Hematopoietic multipotent progenitor cell treated with erythropoietin and hydrocortisone succinate and interleukin-3 and kit ligand, for 17 days (in vitro differentiated cells): ENCODE results near the gene TAF15.

Experiments
- DNase-seq: peaks from one replicate; pipeline ENCODE4 v3.0.0-alpha.2; 2015; ENCODE audit warnings: low spot score

Gene TAF15

DNA sequence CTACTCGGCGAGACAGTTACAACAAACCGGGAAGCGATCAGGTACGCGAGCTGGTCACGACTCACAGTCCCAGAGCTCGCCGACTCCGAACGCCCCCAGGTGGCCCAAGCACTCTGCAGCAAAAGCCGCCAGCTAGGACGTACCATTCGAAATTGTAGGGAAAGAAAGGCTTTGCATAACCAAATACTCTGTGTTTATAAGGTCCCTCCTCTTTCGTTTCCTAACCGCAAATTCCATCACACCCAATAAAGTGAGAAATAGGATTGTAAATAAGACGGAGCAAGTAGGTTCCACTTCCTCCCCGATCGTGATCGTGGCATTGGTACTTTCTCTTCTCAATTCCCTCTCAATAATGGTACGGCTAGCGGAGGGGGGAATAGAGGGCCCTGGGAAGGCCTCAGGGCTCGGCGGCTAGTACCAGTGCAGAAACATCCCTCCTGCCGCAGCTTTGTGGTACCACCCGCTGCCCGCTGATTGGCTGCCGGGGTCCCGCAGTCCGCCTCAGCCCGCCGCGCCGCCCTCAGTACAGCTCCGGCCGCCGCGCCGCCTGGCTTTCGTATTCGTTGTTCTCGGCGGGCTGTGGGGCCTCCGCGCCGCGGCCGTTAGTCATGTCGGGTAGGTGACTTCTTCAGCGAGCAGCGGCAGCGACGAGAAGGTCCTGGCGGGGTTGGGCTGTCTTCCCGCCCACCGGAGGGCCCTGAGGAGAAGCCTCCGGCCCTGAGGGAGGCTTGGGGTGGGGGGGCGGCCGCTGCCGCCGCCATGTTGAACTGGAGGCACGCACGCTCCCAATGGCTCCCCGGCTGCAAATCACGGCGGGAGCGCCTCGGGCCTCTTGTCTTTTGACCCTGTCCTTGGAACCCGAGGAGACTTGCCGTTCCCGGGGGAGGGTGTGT, at the start of gene TAF15:
Gene TAF15 (plus strand): TSS at position 523 of the 893 bp plus-strand sequence. CDS start 86 bp downstream, at position 609.
- DNase-seq, result peak; percentile 97

DNA sequence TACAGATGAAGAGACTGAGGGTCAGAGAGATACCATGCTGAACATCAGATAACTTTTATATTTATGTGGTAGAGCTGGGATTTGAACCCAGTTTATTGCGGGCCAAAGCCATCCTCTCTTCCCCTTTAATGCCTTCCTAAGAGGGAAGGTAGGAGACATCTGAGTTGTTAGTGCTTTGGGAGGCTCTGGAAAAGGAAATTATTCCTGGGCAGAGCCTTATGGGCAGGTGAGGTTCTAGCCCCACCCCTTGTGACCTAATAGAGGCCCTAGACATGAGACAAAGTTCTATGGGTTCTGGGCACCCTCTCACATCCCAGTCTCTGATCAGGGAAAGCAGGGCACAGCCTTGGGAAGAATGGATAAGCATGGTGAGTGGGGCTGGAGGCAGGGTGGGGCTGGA, 48.7 kb upstream of the TAF15 start, which contains the start of gene C17orf50:
Gene C17orf50 (plus strand): TSS at position 301 of the 400 bp plus-strand sequence. CDS start 55 bp downstream, at position 356.
- DNase-seq, result no peak

DNA sequence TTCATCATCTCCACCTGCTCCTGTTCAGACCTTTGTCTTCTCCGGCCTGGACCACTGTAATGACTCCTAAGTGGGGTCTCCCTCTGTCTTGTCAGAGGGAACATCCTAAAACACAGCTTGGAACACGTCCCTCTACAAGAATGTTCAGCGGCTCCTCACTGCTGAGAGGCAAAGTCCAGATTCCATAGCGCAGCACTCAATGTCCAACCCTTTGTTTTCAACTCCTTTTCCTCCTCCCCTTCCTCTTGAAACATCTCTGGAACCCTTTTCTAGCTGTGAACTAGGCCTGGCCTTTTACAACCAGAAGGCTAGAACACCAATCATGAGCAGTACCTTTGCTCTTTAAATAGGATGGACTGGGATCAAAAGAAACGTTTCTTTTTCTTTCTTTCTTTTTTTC, 47.7 kb upstream of the TAF15 start:
- DNase-seq, result no peak

GRCh38 chr17:35763767-35764122, 45.5 kb upstream of the TAF15 start:
- DNase-seq, result no peak

- DNase-seq, result peak; percentile 85
Observed at GRCh38 chr17:35764123-35764991, 44.9 kb upstream of the TAF15 start.

DNA sequence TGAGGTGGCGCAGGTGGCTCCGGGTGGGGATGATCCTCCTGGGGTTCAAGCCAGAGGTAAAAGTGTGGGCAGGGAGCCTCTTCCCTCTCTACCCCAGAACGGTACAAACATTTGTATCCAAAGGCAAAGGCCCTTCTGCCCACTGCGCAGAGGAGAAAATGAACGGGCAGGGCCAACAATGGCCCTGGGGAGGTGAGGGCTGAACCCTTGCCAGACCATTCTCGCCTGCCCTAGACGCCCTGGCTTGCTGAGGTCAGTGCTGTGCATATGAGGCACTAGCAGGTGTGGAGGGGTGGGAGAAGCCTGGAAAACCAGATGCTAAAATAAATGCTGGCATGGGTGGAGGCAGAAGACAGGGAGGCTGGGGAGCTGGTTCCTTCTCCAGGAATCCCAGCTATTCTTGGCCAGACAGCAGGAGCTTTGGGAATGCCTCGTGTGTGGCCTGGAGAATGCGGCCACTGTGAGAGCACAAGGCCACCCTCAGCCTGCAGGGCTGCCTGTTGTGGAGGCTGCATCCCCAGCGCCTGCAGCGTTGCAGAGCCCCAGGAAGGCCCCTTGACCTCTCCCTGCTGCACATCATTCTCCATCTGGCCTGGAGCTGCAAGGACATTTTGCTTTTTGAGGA, 44.1 kb upstream of the TAF15 start:
- no peak for DNase-seq

GRCh38 chr17:35765756-35766488, 43.4 kb upstream of the TAF15 start:
- no peak for DNase-seq

DNA sequence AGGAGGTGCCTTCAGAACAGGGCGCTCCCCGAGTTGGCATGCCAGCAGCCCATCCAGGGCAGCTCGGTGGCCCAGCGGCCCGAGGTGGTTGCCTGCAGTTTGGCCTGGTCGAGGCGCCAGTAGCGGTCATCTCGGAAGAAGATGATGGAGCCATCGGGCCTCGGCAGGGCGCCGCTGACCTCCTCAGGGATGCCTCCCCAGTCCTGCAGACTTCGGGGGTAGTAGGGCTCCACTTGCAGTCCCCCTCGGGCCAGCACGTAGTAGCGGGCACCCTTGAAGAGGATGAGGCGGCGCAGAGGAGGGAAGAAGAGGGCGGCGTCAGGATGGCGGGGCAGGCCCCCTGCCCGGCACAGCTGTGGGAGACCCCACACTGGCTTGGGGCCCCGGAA, 42.8 kb upstream of the TAF15 start:
- DNase-seq, result no peak

DNA sequence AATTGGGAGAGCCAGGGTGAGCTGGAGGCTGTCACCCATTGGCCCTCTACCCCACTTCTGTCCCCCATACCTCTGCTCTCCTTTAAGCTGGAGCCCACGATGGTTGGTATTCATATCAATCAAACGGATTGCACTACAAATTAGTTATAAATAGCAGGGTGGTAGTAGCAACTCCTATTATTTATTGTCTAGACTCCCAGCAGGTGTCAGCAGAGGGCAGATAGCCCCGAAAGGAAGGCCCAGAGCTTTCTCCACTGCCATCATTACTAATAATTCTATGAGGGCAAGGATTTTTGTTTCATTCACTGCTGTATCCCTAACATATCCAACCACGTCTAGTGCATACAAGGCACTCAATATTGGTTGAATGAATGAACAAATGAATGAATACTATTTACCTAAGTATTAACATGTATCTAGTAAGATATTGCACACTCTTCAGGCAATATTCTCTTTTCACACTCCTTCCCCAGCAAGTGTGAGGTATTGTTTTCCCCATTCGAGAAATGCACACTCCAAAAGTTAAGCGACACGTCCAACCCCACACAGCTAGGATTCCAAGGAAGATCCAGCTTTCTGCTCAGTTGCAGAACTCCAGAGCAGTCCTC, 42.3 kb upstream of the TAF15 start:
- DNase-seq, result no peak

DNA sequence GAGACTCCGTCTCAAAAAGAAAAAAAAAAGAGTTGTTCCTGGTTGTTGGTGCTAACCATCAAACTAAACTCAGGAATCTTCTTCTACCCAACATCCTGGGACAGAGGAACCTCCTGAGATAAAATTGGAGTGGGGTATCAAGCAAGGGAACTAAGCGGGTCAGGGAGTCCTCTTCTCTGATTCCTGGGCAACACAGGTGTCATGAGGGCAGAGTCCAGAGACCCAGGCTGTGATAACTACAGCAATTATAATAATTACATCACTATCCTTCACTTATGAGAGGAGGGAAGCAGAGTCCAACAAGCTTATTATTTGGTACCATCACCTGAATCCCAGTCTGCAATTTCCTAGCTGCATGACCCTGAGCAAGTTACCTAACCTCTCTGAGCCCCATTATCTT, 40.5 kb upstream of the TAF15 start:
- DNase-seq, result no peak

GRCh38 chr17:35769895-35770486, 39.3 kb upstream of the TAF15 start:
- DNase-seq, result no peak

GRCh38 chr17:35773129-35773528, 36.2 kb upstream of the TAF15 start:
- DNase-seq, result no peak

GRCh38 chr17:35773679-35774425, 35.4 kb upstream of the TAF15 start:
- DNase-seq, result no peak

GRCh38 chr17:35774499-35774898, 34.8 kb upstream of the TAF15 start:
- no peak for DNase-seq

DNA sequence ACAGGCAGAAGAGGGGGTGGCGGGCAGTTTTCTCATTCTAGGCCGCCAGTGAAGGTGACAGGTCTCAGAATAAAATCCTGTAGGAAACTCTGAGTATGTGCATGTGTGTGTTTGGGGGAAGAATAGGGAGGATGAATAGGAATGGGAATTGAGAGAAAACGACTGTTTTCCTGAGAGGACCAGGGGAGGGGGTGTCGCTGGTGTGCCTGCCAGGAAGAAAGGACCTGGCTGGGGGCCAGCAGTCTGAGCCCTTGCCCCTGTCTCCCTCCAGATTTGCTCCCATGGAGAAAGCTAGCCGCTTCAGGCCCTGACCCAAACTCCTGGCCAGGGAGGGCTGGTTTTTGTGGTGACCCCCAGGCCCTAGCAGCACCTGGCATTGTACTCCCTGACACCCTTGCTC, 34.2 kb upstream of the TAF15 start:
- DNase-seq, result no peak

GRCh38 chr17:35775583-35775982, 33.7 kb upstream of the TAF15 start:
- no peak for DNase-seq

DNA sequence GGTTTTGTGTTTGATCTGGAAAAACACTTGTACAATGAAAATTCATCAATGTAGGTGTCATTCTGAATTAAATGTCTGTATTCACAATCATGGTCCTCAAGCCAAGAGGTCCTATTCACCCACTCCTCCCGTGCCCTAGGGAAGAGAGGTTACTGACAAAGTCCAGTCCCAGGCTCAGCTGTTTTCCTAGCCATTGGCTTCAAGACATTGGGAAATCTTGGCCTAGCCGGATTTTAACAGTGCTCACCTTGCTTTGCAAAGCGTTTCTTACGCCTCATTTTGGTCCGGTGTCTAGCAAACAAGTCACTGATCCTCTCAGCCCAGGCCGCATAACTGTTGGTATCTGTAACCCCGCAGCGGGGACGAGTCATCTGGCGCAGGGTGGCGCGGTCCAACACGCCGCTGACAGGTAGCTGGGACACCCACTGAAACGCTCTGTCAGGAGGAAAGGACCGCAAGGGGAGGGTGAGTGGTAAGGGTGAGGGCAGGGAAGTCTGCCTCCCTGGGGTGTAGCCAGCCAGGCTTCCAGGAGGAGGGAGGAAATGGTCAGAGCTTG, 30.6 kb upstream of the TAF15 start:
- DNase-seq, result no peak

DNA sequence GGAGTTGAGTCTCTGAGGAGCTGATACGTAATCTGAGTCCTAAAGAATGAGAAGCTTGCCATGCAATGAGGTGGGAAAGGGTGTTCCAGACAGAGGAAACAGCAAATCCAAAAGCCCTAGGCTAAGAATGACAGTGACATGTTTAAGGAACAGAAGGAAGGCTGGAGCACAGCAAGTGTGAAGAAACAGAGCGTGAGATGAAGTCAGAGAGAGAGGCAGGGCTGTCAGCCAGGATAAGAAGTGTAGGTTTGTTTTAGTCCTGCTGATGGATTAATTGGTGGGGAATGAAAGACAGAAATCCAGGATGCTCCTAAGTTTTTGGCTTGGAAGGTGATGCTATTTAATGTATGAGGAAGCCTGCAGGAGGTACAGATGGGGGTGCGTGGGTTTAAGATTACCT, 28.3 kb upstream of the TAF15 start:
- no peak for DNase-seq

GRCh38 chr17:35784895-35785294, 24.4 kb upstream of the TAF15 start:
- DNase-seq, result no peak

- no peak for DNase-seq
Observed at GRCh38 chr17:35786941-35787432, 22.3 kb upstream of the TAF15 start.
